SK-N-MC (cell line): ENCODE data around the gene HOTAIR.

ENCODE experiments used
- EZH2 ChIP-seq: fragments of 200-600 bp; sonication (generic); IDR thresholded peaks from one replicate; pipeline ENCODE4 v1.6.1; 2017; ENCODE audit warnings: antibody characterized with exemption
- FOXP2 ChIP-seq: optimal IDR thresholded peaks from 2 replicates; pipeline ENCODE3; 2011; ENCODE audit warnings: mild to moderate bottlenecking, moderate library complexity; ENCODE audit not compliant: insufficient read depth; ENCODE audit errors: extremely low read length, control extremely low read depth
- POLR2AphosphoS5 ChIP-seq: IDR thresholded peaks from 2 replicates; pipeline ENCODE4 v1.6.1; 2012; ENCODE audit warnings: mild to moderate bottlenecking, low read depth, low read length, borderline replicate concordance

DNA sequence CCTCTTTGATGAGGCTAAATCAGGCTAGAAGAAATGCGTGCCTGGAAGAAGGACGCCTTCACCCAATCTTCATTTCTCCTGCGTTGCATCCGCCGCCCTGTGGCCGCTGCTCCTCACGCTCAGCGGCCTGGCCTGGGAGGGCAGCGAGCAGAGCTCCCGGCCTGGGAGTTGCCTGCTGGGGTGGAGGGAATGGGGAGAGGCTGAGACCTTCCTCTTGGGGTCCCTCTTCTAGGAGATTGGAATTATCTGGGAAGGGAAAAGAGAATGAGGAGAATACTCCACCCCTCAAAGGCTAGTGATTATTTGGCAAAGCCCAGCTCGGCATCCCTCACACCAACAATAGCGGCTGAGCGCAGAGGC is 22.4 kb downstream of the HOTAIR start:
- no peak for TF ChIP-seq POLR2AphosphoS5
- TF ChIP-seq EZH2 = no peak
- no peak for TF ChIP-seq FOXP2
